NT2/D1 (cell line): Measurements from ENCODE around the gene TAAR5.

Experiments used
- SUZ12 ChIP-seq: IDR thresholded peaks from 2 replicates; pipeline ENCODE4 v1.6.1; 2011; ENCODE audit not compliant: insufficient read length, insufficient read depth; ENCODE audit errors: extremely low read depth
- YY1 ChIP-seq: IDR thresholded peaks from 2 replicates; pipeline ENCODE4 v1.6.1; 2011; ENCODE audit not compliant: insufficient read length, insufficient read depth
- ZNF274 ChIP-seq: IDR thresholded peaks from 2 replicates; pipeline ENCODE4 v1.6.1; 2011; ENCODE audit warnings: mild to moderate bottlenecking, low read depth, low read length

DNA sequence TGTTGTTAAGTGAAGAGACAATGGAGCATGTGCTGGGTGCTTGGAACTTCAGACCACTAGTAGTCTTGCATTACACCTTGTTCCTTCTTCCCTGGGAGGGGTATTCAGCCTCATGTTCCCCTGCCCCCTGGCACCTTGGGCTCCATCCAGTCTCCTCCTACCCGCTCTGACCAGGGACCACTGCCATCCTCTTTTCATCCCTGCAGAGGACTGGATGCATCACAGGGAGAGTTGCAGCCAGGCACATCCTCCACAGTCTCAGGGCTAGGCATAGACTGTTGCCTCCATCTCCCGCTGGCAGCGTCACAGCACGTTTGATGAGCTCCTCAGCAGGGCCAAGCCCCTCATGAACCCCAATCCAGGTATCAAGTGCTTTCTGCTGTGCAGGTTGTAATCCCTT, 38.3 kb downstream of the TAAR5 start:
- TF ChIP-seq SUZ12 (no peak), ZNF274 (no peak), YY1 (no peak)
